BLaER1 (cell line): Measurements from ENCODE around the gene PRG3.
"Not testable (repeated sequence)": the region's sequence is repeated elsewhere in the genome, so short reads cannot be mapped to it uniquely, and the experiment has no call there.

ENCODE experiments used
- H3K27ac ChIP-seq: shearing (Covaris generic); formaldehyde crosslinking; 2 replicates; pipeline ENCODE4 v1.8.1; 2022
- H3K27me3 ChIP-seq: shearing (Covaris generic); formaldehyde crosslinking; 2 replicates; pipeline ENCODE4 v1.8.1; 2022
- H3K36me3 ChIP-seq: shearing (Covaris generic); formaldehyde crosslinking; 2 replicates; pipeline ENCODE4 v1.8.1; 2022
- H3K4me1 ChIP-seq: shearing (Covaris generic); formaldehyde crosslinking; 2 replicates; pipeline ENCODE4 v1.8.1; 2022
- H3K4me2 ChIP-seq: shearing (Covaris generic); formaldehyde crosslinking; 2 replicates; pipeline ENCODE4 v1.8.1; 2022
- H3K4me3 ChIP-seq: shearing (Covaris generic); formaldehyde crosslinking; 2 replicates; pipeline ENCODE4 v1.8.1; 2022
- H3K9ac ChIP-seq: shearing (Covaris generic); formaldehyde crosslinking; 2 replicates; pipeline ENCODE4 v1.8.1; 2022
- H3K9me3 ChIP-seq: shearing (Covaris generic); formaldehyde crosslinking; 2 replicates; pipeline ENCODE4 v1.8.1; 2022
- H4K20me1 ChIP-seq: shearing (Covaris generic); formaldehyde crosslinking; 2 replicates; pipeline ENCODE4 v1.8.1; 2022
- Cebpa-rat ChIP-seq: shearing (Covaris generic); IDR thresholded peaks from 2 replicates; pipeline ENCODE4 v1.8.1; 2022

Gene PRG3

DNA sequence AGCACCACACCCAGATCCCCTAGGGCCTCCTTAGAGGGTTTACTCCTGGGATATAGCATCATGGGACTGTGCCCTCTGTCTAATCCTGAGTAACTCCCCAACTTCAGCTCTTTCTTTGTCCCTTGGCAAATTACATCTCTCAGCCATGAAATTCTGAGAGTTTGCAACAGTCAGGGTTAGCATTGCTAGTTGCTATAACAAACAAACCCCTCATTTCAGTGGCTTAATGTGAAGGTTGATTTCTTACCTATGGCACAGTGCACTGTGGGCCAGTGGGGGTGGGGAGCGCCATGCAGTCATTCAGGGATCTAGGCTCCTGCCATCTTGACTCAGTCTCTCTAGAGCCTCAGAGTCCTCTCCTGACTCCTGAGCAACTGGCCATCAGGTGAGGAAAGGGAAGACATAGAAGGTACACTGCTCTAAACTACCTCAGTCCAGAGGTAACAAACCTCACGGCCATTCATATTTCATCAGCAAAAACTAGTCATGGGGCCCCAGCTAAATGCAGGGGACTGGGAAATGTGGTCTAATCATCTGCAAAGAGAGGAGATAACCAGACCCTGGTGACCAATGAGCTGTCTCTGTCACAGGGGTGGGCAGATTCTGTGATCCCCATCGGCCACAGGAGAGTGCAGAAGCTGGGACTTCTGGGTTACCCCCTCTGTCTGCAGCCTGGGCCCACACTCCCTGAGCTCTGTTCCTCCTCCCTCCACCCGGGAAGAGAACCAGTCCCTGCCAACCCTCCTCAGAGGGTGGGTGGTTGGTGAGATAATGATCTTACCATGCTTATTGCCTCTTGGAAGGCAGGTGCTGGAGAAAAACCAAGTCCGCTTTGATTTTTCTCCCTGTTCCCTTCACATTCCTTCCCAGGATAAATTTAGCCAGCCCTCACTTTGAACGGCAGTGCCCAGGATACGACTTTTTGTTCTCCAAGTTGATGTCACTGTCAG is 17.5 kb downstream of the PRG3 start:
- Histone ChIP-seq H3K4me1 (0 out of 2 replicates have a peak, but pooled peaks cover under 1% of the 10 kb centered on the region), H3K4me3 (no peak overlapping the region), H3K4me2 (no peak overlapping the region), H3K36me3 (no peaks in the 10 kb centered on the region), H4K20me1 (no peaks in the 10 kb centered on the region), H3K27ac (no peak overlapping the region), H3K9ac (no peak overlapping the region), H3K9me3 (no peaks in the 10 kb centered on the region), H3K27me3 (no peaks in the 10 kb centered on the region)
- no peak for TF ChIP-seq Cebpa-rat

DNA sequence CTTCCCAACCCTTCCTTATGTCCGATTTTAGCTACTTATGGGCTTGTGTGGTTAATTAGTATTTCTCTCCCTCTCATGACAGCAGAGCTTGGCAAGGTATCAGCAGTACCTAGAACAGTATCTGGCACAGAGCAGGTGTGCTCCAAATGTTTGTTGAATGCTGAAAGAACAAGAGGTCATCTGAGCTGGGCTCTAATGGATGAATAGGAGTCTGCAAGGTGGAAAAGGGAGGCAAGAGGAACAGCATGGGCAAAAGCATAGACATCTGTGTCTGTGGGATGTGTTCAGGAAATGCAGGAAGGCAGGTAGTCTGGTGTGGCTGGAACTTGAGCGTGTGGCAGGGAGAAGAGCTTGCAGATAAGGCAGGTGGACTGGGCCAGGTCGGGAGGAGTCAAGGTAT is 19.0 kb downstream of the PRG3 start:
- H4K20me1 ChIP-seq, result no peaks in the 10 kb centered on the region

DNA sequence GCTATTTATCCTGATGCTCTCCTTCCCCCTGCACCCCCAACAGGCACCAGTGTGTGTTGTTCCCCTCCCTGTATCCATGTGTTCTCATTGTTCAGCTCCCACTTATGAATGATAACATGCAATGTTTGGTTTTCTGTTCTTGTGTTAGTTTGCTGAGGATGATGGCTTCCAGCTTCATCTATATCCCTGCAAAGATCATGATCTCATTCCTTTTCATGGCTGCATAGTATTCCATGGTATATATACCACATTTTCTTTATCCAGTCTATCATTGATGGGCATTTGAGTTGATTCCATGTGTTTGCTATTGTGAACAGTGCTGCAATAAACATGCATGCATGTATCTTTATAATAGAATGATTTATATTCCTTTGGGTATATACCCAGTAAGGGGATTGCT is 19.5 kb downstream of the PRG3 start:
- H3K4me2 ChIP-seq, H3K9me3 ChIP-seq, H3K9ac ChIP-seq, H3K27ac ChIP-seq, H3K4me1 ChIP-seq, H3K4me3 ChIP-seq, H3K36me3 ChIP-seq, H3K27me3 ChIP-seq, H4K20me1 ChIP-seq: not testable (repeated sequence)

More for the DNA sequence above, 19.0 kb downstream of the PRG3 start:
- Histone ChIP-seq H3K4me2 (no peak overlapping the region), H3K36me3 (no peaks in the 10 kb centered on the region), H3K9me3 (no peaks in the 10 kb centered on the region), H3K4me3 (no peak overlapping the region), H3K9ac (no peak overlapping the region), H3K4me1 (peaks cover 2% of the 10 kb centered on the region; the same call in 1 of the 2 replicates), H3K27ac (no peak overlapping the region), H3K27me3 (no peaks in the 10 kb centered on the region)
- TF ChIP-seq Cebpa-rat, result no peak

DNA sequence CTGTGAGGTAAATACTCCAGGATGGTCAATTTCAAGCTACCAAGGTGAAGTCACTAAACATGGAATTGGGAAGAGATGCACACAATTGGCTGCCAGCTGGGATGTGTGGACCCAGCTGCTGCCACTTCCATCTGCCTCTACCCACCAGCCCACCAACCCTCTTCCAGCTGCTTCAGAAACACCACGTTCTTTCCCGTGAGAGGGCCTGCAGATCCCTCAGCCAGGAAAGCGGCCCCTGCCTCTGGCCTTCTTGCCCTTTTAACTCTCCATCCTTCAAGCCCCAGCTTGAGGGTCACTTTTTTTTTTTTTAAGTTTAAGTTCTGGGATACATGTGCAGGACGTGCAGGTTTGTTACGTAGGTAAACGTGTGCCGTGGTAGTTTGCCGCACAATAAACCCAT is 20.0 kb downstream of the PRG3 start:
- no peaks in the 10 kb centered on the region for H3K27me3 ChIP-seq
- H4K20me1 ChIP-seq, result no peaks in the 10 kb centered on the region
- no peak for TF ChIP-seq Cebpa-rat
- H3K4me3 ChIP-seq, result no peak overlapping the region
- H3K36me3 ChIP-seq, result no peaks in the 10 kb centered on the region
- no peak overlapping the region for H3K9ac ChIP-seq
- H3K4me2 ChIP-seq, result no peak overlapping the region
- H3K4me1 ChIP-seq, result peaks cover 11% of the 10 kb centered on the region
- H3K9me3 ChIP-seq, result no peaks in the 10 kb centered on the region
- no peak overlapping the region for H3K27ac ChIP-seq

DNA sequence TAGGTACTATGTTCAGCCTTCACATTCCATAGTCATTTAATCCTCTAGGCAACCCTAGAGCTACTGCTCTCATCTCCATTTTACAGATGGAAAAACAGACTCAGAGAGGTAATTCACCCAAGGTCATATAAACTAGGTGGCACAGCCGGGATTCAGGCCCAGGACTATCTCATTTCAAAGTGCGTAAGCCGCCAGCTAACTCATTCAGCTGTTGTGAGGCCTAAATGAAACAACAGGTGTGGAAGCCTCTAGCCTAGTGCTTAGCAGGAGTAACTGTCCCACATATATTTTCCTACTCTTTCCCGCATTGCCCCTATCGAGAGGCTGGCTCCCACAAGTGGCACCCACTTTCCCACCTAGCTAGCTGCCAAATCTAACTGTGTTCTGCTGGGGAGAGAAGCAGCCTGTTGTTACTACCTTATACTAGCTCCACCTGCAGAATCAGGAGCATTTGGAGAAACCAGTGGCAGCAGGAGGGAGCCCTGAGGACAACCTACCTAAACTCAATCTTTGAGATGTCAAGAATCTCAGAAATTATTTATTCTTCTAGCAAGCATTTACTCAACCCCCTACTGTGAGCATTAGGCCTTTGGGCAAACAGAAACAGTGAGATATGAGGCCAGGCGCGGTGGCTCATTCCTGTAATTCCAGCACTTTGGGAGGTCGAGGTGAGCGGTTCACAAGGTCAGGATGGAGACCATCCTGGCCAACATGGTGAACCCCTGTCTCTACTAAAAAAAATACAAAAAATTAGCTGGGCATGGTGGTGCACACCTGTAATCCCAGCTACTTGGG is 20.9 kb downstream of the PRG3 start:
- Histone ChIP-seq H4K20me1 (no peaks in the 10 kb centered on the region), H3K9me3 (no peaks in the 10 kb centered on the region), H3K27me3 (no peaks in the 10 kb centered on the region), H3K4me3 (no peak overlapping the region), H3K27ac (no peak overlapping the region), H3K9ac (no peak overlapping the region), H3K4me1 (peaks cover 20% of the 10 kb centered on the region), H3K36me3 (no peaks in the 10 kb centered on the region), H3K4me2 (no peak overlapping the region)
- no peak for TF ChIP-seq Cebpa-rat

DNA sequence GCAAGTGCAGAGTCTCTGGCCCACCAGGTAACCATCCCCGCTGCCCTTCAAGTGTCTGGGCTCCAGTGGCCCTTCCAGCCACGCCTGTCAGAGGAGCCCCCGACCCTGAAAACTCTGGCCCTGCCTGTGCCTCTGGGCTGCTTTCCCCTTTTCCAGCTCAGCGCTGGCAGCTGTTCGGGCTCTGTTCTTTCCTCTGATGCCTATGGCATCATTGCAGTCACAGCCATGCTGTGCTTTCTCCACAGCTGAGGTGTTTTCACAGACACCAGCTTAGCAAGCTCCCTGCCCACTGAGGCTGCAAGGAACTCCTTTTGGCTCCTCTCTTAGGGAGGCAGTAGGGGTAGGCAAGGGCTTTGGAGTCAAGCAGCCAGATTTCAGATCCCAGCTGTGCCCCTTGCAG is 21.6 kb downstream of the PRG3 start:
- no peak for TF ChIP-seq Cebpa-rat
- Histone ChIP-seq H3K27ac (no peak overlapping the region), H3K27me3 (no peaks in the 10 kb centered on the region), H3K4me2 (no peak overlapping the region), H3K36me3 (no peaks in the 10 kb centered on the region), H4K20me1 (no peaks in the 10 kb centered on the region), H3K9me3 (no peaks in the 10 kb centered on the region), H3K9ac (no peak overlapping the region), H3K4me3 (no peak overlapping the region), H3K4me1 (peaks cover 27% of the 10 kb centered on the region)

DNA sequence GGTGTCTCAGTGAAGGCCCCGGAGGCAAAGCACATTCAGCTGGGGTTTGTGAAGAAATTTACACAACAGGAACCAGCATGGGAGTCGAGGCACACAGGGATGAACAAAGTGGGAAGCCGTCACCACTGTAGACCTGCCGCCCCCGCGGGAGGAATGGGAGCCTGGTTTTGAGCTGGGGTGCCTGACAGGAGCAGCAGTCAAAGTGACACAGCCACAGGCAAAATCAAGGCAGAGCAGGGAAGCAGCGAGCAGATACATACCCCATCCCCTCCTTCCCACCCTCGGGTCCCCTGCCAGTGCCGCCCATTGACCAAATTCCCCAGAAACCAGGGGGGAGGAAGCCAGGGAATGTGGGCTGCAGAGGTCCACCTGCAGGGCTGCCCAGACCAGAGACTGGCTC is 22.0 kb downstream of the PRG3 start:
- Histone ChIP-seq H3K27me3 (no peaks in the 10 kb centered on the region), H3K9ac (no peak overlapping the region), H3K4me2 (no peak overlapping the region), H3K36me3 (no peaks in the 10 kb centered on the region), H4K20me1 (no peaks in the 10 kb centered on the region), H3K9me3 (no peaks in the 10 kb centered on the region), H3K4me3 (no peak overlapping the region), H3K27ac (no peak overlapping the region), H3K4me1 (peaks cover 31% of the 10 kb centered on the region)
- TF ChIP-seq Cebpa-rat, result no peak

DNA sequence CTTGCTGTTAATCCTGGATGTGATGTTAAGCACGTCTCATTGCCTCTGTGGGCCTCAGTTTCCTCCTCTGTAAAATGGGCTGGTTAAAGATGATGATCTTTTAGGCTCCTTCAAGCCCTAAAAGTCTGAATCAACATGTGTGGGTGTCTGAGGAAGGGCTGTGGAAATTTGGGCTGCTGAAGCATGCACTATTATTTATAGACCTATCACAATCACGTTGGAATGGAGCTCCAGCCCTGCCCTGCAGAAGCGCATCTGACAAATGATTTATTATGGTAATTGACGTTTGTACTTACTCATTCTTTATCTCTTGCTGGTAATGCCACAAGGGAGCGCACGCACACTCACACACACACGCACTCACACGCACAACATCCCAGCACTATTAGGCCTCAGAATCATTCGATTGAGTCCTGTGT is 22.4 kb downstream of the PRG3 start:
- no peaks in the 10 kb centered on the region for H3K36me3 ChIP-seq
- no peak overlapping the region for H3K27ac ChIP-seq
- no peak overlapping the region for H3K4me3 ChIP-seq
- H3K27me3 ChIP-seq, result no peaks in the 10 kb centered on the region
- H3K4me2 ChIP-seq, result no peak overlapping the region
- H3K4me1 ChIP-seq, result peaks cover 36% of the 10 kb centered on the region
- H3K9ac ChIP-seq, result no peak overlapping the region
- no peak for TF ChIP-seq Cebpa-rat
- no peaks in the 10 kb centered on the region for H4K20me1 ChIP-seq
- H3K9me3 ChIP-seq, result no peaks in the 10 kb centered on the region

DNA sequence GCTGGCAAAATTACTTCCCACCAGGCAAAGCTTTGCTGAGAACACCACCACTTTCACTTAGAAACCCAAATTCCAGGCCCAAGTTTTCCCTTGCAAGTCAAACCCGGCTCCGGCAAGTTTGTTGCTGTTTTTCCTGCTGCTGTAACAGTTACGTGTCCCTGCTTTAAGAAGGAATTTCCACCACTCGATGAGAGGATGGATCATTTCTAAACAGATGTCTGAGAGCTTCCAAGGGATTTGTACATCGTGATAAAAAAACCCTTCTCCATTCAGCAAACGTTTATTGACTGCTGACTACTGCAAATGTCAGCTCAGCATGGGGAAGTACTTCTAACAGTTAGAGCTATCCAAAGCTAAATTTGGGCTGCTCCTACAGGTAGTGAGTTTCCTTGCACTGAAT is 23.1 kb downstream of the PRG3 start:
- Histone ChIP-seq H3K27me3 (no peaks in the 10 kb centered on the region), H3K9ac (no peak overlapping the region), H3K27ac (no peak overlapping the region), H3K4me2 (no peak overlapping the region), H3K9me3 (0 out of 2 replicates have a peak, but pooled peaks cover under 1% of the 10 kb centered on the region), H4K20me1 (no peaks in the 10 kb centered on the region), H3K36me3 (no peaks in the 10 kb centered on the region), H3K4me1 (peaks cover 38% of the 10 kb centered on the region), H3K4me3 (no peak overlapping the region)
- no peak for TF ChIP-seq Cebpa-rat

DNA sequence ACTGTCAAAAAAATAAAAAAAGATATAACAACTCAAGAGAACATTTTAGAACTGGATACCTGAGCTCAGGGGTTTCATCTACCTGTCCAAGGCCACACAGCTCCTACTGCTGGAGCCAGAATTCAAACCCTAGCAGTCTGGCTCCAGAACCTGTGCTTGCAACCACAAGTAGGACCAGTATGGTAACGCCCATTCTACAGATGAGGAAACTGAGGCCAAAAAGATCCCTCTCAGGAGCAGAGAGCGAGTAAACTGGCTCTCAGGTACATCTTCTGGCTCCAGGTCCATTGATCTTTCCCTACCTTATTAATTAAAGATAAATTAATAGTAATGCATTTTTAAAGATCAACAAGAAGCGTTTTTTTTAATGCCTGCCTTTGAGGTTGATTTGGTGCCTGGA is 23.6 kb downstream of the PRG3 start:
- no peak overlapping the region for H3K27ac ChIP-seq
- H3K9ac ChIP-seq, result no peak overlapping the region

More for the DNA sequence above, 23.6 kb downstream of the PRG3 start:
- H3K4me2 ChIP-seq, result no peak overlapping the region
- TF ChIP-seq Cebpa-rat, result no peak
- 0 out of 2 replicates have a peak, but pooled peaks cover 4% of the 10 kb centered on the region for H3K9me3 ChIP-seq
- H3K4me1 ChIP-seq, result peaks cover 38% of the 10 kb centered on the region
- H4K20me1 ChIP-seq, result no peaks in the 10 kb centered on the region
- no peaks in the 10 kb centered on the region for H3K27me3 ChIP-seq
- no peak overlapping the region for H3K4me3 ChIP-seq
- no peaks in the 10 kb centered on the region for H3K36me3 ChIP-seq
